GM18868 (cell line): Measurements from ENCODE around the gene LORICRIN.
"Not testable (repeated sequence)": the region's sequence is repeated elsewhere in the genome, so short reads cannot be mapped to it uniquely, and the experiment has no call there.

Experiments used
- ATAC-seq: cut with Tn5 transposase; IDR thresholded peaks from one replicate; pipeline ENCODE4 v1.9.1; 2021; ENCODE audit warnings: mild to moderate bottlenecking, moderate library complexity; ENCODE audit not compliant: unreplicated experiment

LORICRIN gene

GRCh38 chr1:153259387-153259786 is at the start of gene LORICRIN:
TSS of gene LORICRIN (plus strand) at chr1:153259687. CDS start at chr1:153260950, 1,263 bp downstream.
- no peak for ATAC-seq

DNA sequence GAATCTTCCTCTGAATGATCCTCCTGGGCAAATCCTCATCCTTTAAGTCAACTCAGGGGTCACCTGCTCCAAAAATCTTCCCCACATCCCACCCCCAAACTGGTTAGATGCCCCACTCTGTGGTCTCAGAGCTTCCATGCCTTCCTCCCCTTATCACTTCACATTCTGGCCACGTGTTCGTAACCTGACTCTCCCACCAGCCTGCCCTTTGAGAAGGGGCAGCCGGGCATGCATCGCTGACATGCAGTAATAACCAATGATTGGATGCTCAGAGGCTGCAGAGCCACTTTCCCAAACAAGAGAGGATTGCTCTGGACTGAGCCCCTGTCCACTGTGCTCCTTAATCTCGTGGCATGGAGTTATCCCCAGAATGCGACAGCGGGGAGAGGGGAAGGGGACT is 49.3 kb upstream of the LORICRIN start:
- no peak for ATAC-seq

DNA sequence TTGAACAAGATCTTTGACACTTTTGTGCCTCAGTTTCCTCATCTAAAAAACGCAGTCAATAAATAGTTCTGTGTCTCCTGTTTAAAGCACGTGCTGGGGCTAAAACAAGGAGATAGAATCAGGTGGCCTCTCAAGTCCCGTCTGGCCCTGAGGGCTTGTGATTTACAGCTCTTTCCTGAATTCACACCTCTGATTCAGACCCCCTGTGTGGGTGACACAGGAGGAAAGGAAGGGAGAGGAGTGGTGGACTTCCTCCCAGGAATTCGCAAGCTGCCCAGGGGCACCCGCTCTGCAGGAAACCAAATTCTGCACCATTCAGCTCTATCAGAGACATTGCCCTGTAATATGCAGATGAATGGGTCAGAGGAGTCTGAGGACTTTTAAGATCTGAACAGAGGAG is 47.3 kb upstream of the LORICRIN start:
- no peak for ATAC-seq

- ATAC-seq: no peak
These were observed 46.0 kb upstream of the LORICRIN start for GRCh38 chr1:153213519-153213918.

DNA sequence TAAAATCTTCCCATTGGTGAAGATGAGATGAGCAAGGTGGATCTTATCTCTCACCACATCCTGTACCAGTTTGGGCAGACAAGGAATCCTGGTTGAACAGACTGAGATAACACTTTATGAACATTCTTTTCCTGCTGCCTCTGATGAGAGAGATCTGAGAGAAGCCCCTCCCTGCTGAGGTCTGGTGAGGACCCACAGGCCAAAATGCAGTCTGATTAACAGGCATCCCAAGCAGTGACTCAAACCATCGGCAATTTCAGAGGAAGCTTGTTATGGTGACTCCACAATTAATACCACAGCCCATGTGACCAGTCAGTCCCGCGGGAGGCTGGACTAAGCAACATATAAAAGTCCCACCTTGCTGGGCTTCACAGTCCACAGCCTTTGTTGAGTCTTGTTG is 42.3 kb upstream of the LORICRIN start, which contains the start of gene PRR9:
Gene PRR9 (plus strand): TSS at position 373 of the 400 bp plus-strand sequence. CDS start 561 bp downstream, outside the sequence.
- ATAC-seq: no peak

DNA sequence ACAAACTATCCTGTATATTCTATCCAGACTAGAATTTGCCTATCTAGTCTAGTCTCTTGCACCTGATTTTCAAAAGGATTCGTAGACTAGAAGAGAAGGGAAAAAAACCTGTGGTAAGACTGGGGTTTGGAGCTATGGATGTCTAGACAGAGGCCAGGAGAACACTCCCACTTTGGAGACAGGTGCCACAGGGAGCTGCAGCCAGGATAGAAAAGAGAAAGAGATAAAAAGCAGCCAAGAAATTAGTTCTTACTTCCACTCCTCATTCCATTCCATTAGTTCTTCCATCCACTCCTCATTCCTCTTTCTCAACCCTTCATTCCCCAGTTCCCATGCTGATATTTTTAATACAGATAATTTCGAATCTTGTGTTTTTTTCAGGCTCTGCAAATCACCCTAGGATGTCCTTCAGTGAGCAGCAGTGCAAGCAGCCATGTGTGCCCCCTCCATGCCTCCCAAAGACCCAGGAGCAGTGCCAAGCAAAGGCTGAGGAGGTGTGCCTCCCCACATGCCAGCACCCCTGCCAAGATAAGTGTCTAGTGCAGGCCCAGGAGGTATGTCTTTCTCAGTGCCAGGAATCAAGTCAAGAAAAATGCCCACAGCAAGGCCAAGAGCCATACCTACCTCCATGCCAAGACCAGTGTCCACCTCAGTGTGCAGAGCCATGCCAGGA is 41.6 kb upstream of the LORICRIN start:
- ATAC-seq: no peak

- ATAC-seq: no peak
These were observed 38.7 kb upstream of the LORICRIN start for GRCh38 chr1:153220606-153221303.

- peak; percentile 70 for ATAC-seq
These were observed 36.2 kb upstream of the LORICRIN start for GRCh38 chr1:153223040-153223891.

DNA sequence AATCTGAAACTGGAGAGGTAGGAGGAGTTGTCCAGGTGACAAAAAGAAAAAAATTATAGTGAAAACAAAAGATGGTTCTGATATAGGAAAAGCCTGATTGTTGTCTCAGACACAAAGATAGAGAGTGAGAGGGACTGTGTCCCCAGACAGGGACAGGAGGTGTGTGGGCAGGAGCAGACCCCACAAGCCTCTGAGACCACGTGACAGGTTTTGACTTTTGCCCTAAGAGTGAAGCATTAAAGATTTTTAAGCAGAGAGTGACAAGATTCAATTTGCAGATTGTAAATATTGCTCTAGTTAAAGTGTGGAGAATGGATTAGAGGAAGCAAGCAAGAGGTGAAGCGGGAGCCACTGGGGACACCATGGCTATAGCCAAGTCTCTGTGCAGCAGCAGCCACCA is 31.7 kb upstream of the LORICRIN start:
- no peak for ATAC-seq

DNA sequence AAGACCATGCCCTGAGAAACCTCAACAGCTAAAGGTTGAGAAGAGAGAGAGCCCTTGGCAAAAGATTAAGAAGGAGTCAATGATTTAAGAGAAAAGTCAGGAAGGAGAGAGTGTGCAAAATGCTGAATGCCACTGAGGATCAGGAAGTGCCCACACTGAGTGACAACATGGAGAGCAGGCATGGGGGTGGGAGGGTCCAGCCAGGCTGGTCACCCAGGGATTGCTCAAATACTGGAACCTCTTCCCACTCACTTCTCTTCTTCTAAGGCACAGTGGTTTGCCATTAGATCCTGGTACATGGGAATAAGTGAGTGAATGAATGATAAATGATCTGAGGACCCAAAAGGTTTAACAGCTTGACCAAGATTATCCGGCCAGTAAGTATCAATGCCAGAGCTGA is 31.0 kb upstream of the LORICRIN start:
- ATAC-seq: no peak

DNA sequence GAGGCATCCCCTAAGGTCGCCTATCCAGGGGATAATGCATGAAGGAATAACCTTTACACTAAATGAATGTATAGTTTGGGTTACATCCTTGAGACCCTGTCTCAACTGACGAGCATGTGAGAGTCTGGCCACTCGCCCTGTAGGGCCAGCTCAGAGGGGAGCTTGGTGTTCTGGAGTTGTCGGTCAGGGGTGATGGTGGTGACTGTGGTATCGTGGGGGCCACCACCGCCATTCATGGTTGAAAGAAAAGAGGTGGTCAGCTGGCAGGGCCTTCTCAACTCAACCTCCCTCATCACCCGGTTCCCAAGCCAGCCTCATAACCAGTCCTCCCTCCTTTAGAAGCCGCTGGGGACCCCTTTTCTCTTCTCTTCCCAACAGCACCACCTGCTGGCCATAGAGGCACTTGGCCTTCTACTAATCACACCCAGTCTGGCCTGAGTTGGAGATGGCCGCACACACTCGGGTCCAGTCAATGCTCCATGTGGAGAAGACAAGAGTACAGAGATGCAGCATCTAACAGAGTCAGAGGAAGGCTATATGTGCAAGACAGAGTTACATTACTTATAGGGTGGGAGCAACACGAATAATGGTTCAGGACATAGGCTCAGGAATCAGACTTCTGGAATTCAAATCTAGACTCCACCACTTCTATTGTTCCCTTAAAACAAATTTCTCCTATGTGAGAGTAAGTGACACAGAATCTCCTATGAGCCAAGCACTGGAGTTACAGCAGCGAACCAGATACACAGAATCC is 30.2 kb upstream of the LORICRIN start:
- not testable (repeated sequence) for ATAC-seq

DNA sequence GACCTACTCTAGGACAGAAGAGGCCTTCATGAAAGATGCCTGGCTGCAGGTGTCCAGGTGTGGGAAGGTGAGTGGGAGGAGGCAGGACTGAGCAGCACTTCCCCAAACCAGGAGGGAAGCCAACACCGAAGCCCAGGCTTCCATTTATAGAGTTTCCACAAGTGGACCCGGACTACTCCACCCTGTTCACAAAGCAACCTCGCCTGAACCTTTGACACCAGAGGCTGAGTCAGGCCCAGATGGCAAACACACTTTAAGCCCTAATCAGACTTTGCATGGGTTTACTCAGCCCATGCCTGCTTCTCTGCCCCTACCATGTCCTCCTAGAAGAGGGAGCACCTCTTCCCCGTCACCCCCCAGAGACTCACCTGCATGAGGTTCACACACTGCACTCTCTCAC is 28.1 kb upstream of the LORICRIN start:
- no peak for ATAC-seq

DNA sequence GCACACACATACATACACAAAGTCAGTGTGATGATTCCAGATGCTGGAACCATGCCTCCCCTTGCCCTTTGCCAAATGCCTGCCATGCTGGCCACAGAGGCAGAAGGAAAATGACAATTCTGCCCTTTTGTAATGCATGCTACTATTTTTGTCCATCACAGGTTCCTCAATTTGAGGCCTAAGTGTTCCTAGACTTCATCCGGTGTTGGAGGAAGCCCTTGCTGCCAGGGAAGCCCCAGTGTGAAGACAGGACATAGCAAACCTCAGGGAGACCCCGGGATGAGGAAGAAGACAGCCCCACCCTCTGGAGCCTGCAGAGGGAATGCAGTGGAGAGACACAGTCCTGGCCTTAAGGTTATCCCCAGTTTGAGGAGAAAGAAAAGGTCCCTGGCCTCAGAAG is 27.7 kb upstream of the LORICRIN start:
- no peak for ATAC-seq

- no peak for ATAC-seq
These were observed 26.9 kb upstream of the LORICRIN start for GRCh38 chr1:153232553-153232952.

DNA sequence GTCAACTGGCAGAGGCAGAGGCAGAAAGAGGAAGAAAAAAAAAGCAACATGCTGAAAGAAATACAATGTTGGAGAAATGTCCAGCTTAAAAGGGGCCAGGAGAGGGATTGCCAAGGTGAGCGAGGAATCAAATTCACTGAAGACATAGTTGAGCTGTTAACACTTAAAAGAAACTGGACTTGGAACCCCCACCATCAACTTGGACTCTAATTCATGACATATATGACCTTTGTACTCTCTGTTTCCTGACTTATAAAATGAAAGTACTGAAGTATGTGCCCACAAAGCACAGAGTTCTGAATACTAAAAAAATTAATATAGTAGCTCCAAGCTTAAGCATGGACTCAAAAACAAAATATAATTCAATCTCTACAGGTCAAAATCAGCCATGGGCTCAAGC is 26.0 kb upstream of the LORICRIN start:
- no peak for ATAC-seq

GRCh38 chr1:153238527-153238926 is 21.0 kb upstream of the LORICRIN start:
- no peak for ATAC-seq

GRCh38 chr1:153242160-153242559 is 17.3 kb upstream of the LORICRIN start:
- ATAC-seq: no peak

GRCh38 chr1:153245466-153245865 is 14.0 kb upstream of the LORICRIN start:
- ATAC-seq: no peak

DNA sequence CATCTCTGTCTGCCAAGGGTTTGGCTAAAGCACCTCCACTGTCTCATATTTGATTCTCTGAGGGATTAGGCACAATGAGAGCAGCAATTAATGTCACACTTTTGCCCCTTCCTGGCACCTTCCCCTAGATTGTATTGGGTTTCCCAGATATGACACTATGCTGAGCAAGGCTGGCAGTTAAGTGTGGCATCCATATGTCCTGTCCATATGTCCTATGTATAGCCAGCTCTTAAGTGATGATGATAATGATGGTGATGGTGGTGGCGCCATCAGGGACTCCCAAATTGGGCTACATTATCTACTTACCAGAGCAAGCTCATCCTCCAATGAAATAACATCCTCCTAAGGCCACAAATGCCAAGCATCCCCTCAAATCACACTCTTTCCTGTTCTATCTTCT is 13.5 kb upstream of the LORICRIN start:
- no peak for ATAC-seq

- ATAC-seq: no peak
These were observed 12.7 kb upstream of the LORICRIN start for GRCh38 chr1:153246825-153247224.
